ENCODE results near the gene CAVIN1.
A peak's percentile ranks its signal among the peaks of the same experiment; 100 is the strongest.
"Not testable (repeated sequence)": the region's sequence is repeated elsewhere in the genome, so short reads cannot be mapped to it uniquely, and the experiment has no call there.

CAVIN1 gene

DNA sequence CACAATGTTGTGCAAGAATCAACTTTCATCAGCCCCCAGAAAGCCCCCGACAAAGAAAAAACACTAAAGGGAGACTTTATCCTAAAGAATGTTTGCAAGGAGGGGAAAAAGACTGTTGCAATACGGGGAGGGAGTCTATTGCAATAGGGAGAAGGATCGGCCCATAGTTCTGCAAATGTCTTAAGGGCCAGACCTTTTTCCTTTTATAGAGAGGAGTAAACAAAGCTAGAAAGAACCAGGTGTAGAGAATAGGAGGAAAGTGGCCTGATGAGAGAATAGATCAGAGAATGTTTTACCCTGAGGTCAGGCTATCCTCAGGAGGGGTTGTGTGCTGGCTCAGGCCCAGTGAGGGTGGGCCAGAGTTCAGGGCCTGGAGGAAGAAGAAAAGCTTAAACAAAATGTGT, 8.7 kb upstream of the CAVIN1 start:
- no peak for DNase-seq (ENCODE audit: low spot score)

DNA sequence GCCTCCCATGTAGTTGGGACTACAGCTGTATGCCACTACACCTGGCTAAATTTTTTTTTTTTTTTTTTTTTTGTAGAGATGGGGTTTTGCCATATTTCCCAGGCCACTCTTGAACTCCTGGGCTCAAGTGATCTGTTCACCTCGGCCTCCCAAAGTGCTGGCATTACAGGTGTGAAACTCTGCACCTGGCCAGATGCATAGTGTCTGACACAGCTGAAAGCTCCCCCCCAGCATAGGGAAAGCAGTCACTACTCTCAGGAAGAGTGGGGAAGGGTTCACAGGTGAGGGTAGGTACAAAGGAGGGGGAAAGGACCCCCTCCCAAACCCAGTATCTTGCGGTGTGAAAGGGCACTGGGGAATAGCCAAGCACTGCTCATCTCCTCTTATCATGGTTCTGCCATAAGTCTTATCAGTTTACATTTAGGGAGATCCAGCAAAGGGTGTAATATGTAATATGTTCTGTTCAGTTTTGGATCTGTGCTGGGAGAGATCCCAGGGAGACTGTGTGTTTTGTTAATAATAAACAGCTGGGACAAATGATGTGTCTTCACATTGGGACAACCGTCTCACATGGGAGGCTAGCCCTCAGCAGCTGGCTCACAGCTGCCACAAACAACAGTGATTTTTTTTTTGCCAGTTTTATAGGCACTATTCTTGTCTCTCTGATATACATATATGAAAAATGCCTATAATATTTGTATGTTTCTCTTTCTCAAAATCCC, 6.8 kb upstream of the CAVIN1 start:
- no peak for DNase-seq (ENCODE audit: low spot score)

DNA sequence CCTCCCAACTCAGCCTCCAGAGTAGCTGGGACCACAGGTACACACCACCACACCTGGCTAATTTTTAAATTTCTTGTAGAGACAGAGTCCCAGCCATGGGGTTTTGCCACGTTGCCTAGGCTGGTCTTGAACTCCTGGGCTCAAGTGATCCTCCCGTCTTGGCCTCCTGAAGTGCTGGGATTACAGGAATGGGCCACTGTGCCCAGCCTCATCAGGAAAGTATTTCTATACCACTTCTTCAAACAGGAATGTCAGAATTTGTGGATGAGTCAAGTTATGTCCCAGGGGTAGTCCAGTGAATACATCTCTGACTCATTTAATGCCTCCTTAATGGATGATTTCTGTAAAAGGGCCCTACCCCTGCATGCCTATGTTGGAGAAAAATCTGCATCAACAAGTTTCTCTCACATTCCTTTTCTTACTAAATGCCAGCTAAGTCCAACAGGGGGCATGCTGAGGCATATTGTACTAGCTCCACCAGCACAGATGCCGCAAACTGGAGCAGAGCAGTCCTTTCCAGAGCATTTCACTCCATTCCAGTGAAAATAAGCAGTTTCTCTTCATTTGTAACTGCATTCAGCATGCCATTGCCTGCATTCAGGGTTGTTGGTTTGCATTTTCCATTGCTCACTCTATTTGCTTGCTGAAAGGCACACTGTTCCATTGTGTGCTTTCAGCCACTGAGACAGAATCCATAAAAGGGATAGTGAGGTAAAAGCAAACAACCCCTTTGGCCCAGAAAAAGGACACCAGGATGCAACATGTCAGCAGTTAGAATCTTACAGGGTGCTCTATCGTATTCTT, 5.3 kb upstream of the CAVIN1 start:
- peak; percentile 51 for DNase-seq (ENCODE audit: low spot score)

DNA sequence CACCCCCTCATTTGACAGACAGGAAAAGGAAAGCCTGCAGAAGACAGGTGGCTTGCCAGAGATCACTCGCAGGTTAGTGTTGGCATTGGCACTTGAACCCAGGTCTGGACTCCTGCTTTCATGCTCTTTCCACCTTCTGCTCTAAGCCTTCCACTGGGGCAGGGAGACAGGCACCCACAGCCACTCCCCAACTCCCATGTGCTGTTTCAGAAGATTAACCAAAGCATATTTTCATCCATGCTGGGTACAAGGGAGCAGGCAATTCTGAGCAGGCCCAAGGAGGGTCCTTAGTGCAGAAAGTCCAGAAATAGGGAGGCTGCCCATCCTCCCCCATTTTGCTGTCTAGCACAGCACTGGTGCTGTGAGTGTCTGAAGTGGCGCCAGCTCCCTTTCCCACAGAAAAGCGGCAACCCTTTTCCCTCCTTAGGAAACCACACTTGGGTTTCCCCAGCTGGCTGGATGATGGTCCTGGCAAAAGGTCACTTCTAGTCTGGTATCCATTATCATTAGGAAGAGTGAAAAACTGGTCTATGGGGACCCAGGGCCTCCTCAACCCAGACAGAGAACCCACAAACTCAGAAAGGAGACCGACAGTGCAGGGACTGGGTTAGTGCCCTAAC, 2.0 kb upstream of the CAVIN1 start:
- DNase-seq (ENCODE audit: low spot score), result no peak

DNA sequence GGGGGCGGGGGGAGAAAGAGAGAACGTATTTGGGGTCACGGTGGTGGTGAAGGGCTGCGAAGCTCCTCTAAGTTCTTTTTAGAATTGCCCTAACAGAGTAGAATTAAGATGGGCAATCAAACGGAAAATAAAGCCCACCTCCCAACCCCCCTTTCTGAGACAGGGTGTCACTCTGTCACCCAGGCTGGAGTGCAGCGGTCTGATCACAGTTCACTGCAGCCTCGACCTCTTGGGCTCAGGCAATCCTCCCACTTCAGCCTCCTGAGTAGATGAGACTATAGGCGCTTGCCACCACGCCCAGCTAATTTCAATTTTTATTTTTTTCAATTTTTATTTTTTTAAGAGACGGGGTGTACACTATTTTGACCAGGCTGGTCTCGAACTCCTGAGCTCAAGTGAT, 710 bp upstream of the CAVIN1 start:
- DNase-seq (ENCODE audit: low spot score), result no peak

DNA sequence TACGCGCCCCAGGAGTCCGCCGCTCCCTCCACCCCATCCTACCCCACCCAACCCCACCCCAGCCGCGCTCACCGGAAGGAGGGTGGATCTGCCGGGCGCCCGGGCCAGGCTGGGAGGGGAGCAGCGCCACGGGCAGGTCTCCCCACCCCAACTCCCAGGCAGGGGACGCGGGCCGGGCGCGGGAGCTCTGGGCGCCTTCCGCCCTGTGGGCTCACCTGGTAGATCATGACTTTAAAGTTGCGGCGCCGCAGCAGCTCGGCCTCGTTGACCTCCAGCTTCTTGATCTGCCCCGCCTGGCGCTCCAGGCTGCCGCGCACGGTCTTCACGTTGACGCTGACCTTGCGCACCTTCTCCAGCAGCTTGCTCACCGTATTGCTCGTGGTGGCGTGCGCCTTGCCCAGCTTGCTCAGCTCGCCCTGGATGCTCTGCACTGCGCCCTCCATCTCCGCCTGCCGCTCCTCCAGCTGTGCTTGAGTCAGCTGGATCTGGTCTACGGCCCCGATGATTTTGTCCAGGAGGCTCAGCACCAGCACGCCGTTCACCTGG, 571 bp downstream of the CAVIN1 start:
- peak; percentile 9 for DNase-seq (ENCODE audit: low spot score)

DNA sequence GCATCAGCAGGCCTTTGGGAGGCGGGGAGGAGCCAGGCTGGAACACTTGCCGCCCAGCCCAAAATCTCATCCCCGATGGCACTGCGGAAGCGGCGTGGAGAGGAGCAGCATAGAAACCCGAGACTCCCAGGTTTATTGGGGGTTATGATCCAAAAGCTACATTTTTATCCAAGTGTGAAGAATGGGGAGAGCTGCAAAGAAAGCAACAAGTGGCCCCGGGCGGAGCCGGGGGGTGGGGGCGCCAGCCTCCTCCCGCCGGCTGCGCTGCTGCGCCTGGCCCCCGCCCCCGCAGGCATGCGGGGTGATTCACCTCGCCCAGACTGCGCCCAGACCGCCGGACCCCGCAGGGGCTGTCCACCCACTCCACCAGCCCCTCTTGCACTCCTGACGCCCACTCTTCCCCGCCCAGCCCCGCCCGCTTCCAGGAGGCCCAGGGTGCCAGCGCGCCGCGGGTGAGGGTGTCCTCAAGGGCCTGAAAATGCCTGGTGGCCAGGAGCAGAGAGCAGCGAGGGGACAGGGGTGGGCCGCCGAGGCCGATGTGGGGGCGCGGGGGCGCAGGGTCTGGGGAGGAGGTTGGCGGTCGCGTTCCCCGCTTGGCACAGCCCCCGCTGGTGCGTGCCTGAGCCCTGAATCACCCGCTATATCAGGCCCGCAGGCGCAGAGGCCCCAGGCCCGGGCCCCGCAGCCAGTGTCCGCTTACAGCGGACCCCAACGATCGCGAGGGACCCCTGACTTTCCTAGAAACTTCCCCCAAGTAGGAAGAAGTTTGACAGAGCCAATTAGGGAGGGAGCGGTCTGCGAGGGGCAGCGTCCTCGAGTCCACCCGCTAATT, 1.3 kb downstream of the CAVIN1 start:
- no peak for DNase-seq (ENCODE audit: low spot score)

DNA sequence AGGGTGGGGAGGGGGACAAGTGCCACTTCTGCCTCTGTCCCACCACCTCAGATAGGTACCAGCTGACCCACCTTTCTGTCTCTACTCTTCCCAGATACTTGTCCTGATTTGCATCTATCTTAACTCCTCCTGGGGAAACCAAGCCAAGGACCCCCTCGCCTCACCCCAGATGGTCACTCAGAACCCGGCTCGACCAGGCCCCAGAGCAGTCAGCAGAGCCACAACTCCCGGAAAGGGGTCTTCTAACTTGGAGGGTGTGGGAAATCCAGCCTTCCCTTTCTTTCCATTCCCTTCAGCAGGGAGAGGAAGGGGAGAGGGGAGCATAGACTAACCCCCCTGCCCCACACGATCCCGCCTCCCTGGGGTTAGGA, 1.9 kb downstream of the CAVIN1 start:
- no peak for DNase-seq (ENCODE audit: low spot score)

DNA sequence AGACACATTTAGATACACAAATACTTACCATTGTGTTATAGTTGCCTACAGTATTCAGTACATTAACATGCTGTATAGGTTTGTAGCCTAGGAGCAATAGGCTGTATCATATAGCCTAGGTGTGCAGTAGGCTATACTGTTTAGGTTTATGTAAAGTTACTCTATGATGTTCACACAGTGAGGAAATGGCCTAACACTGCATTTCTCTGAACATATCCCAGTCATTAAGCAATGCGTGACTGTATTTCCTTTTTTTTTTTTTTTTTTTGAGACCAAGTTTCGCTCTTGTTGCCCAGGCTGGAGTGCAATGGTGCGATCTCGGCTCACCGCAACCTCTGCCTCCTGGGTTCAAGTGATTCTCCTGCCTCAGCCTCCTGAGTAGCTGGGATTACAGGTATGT, 5.1 kb downstream of the CAVIN1 start:
- not testable (repeated sequence) for DNase-seq (ENCODE audit: low spot score)

DNA sequence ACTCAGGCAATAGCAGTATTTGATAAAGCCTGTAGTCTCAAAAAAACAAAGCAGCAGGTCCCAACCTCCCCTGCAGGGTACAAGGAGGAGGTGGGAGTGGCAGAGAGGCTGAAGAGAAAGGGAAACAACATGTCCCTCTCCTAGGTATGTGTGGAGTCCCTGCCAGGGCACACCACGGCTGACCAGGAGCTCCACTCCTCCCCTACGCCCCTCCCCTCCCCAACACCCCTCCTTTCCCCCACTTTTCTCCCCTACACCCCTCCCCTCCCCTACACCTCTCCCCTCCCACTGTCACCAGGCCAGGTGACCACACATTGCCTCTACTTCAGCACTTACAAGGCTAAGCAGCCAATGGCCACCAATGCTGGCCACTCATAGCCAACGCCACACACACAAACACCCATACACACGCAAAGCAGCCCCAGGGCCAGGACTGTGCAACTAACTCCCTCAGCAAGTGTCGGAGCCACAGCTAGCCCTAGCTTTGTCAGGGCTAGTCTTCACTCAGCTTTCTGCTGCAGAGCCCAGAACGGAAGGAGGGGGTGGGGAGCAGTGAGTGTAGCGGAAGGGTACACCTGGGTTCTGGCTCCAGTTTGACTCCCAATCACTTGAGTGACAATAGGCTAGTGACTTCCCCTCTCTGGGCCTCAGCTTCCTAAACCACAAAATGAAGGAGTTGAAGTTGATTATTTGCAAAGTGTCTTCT, 8.2 kb downstream of the CAVIN1 start:
- DNase-seq (ENCODE audit: low spot score), result peak; percentile 44

DNA sequence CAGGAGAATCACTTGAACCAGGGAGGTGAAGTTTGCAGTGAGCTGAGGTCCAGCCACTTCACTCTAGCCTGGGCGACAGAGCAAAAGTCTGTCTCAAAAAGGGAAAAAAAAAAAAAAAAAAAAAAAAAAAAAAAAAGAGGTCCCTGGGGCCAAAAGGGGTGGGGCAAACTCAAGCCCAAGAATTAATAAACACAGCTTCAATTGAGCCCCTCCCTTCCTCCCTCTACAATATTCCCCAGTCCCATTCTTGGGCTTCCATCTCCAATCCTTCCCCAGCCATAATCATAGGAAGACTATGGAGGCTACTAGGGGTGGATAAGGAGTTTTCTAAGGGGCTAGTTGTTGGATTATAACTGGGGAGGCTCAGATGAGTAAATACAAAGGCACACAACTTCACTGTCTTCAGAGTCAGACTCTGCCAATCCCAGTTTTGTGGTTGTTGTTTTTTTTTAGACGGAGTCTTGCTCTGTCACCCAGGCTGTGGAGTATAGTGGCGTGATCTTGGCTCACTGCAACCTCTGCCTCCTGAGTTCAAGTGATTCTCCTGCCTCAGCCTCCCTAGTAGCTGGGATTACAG, 9.5 kb downstream of the CAVIN1 start:
- no peak for DNase-seq (ENCODE audit: low spot score)

DNA sequence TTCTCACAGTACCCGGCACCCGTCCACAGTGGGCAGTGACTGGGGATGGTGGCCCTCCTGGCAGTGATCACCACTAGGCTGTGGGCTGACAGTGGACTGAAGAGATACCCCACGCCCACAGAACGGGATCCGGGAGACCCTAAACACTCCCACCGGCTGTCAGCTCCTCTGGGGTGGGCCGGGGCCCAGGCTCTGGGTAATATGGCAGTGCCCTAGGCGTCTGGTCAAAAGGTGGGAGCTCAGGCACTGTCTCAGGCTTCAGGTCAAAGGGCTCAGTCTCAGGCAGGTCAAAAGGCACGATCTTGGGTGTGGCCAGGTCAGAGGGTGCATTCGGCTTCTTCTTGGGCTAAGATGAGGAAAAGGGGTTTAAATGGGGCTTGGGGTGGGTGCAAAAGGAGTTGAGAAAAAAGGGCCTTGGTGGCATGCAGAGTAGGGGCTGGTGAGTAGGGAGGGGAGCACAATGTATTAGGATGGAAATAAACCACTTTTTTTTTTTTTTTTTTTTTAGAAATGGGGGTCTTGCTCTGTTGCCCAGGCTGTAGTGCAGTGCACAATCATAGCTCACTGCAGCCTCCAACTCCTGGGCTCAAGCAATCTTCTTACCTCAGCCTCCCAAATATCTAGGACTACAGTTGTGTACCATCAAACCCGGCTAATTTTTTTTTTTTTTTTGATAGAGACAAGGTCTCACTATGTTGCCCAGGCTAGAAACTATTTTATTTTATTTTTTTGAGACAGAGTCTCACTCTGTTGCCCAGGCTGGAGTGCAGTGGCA, 11.0 kb downstream of the CAVIN1 start:
- no peak for DNase-seq (ENCODE audit: low spot score)

DNA sequence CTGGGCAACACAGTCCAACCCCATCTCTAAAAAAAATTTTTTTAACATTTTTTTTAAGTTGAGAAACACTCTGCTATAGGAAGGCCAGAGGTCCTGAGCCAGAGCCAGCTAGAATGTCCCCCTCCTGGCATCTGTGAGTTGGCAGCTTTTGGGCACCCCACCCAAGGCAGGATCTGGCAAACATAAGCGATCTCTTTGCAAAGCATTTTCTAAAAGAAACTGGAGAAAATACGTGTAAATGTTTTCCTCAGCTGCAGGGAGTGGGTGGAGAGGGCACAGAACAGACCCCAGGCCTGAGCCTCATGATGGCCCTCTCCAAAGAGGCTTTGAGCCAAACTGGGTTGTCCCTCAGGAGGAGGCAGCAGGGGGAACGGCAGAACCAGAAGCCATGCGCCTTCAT, 11.7 kb downstream of the CAVIN1 start:
- no peak for DNase-seq (ENCODE audit: low spot score)

DNA sequence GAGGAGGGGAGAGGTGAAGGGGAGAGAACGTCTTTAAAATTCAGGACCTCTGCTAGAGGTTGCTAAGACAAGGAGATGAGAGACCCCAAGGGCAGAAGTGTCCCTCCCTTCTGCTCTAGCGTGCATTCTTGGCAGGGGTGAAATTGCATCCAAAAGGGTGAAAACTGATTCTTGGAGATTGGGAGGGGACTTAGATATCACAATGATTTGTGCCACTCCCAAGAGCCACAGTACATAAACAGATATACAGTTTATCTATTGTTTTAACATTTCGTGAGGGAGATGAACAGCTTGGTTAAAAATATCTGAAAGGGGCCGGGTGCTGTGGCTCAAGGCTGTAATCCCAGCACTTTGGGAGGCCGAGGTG, 12.8 kb downstream of the CAVIN1 start:
- no peak for DNase-seq (ENCODE audit: low spot score)

DNA sequence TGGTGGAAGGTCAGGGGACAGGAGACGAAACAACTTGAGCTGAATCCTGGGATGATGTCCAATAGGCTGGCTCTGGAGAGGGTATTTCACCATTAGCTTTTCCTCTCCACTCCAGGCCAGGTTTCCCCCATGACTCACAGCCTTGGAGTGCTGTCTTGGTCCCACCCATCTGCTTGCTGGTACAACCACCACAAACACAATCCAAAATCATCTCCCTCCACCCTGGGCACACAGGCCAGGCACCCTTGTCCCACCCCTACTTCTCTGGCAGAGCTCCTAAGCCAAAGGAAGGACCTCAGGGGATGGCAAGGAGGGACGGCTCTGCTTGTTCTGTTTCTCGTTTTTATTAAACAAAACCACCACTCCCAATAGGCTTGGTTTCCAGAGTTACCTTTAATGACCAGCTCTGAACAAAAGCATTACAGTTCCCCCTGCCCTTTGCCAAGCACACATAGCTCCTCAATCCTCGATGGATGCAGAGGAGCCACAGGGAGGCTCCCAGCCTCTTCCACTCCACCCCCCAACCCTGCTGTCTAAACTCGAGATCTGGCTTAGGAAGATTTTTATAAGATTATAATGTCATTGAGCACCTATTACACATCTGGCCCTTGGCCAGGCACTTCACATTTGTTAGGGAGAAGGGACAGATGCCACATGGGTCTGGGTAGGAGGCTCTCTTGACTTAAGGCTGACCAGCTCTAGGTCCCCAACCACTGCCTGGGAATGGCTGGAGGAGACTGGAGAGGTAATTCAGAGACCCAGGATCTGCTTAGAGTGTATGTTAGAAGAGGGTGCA, 13.3 kb downstream of the CAVIN1 start:
- no peak for DNase-seq (ENCODE audit: low spot score)

DNA sequence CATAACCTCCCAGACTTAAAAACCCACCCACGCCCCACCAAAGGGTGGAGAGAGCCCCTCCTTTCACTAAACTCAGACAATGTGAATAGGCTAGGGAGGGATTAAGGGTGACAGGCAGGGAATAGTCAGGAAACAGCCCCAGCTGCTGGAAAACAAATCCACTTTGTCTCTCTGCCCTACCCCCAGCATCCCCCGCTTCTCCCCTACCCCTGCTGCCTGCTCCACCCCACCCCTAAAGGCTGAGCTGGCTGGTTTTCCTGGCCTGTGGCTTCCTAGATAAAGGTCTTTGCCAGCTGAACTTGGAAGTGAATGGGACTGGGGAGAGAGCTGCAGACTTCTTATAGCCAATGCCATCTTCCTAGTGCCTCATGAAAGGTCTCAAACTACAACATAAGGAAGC, 15.0 kb downstream of the CAVIN1 start:
- no peak for DNase-seq (ENCODE audit: low spot score)

DNA sequence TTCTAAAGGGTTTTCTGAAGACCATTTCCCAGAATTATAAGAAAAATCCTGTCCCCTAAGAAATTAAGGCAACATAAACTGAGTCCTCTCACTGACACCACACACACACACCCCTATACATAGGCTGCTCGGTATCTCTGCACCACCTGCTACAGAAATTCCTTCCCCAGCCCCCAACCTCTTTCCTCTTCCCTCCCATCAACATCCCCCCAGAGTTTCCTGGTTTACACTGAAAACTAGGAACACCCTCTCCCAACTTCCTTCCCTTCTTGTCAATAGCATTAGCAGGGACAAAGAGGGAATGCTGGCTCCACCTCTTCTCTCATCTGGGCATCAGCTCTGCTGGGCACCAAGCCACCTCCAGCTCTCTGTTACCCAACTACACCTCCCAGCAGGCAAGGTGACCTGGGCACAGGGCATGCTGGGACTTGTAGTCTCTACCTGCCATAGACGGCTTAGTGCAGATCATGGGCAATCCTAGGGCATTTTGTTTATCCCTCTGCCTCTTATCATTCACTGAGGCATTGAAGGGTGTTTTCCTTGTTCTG, 15.7 kb downstream of the CAVIN1 start:
- peak; percentile 70 for DNase-seq (ENCODE audit: low spot score)

DNA sequence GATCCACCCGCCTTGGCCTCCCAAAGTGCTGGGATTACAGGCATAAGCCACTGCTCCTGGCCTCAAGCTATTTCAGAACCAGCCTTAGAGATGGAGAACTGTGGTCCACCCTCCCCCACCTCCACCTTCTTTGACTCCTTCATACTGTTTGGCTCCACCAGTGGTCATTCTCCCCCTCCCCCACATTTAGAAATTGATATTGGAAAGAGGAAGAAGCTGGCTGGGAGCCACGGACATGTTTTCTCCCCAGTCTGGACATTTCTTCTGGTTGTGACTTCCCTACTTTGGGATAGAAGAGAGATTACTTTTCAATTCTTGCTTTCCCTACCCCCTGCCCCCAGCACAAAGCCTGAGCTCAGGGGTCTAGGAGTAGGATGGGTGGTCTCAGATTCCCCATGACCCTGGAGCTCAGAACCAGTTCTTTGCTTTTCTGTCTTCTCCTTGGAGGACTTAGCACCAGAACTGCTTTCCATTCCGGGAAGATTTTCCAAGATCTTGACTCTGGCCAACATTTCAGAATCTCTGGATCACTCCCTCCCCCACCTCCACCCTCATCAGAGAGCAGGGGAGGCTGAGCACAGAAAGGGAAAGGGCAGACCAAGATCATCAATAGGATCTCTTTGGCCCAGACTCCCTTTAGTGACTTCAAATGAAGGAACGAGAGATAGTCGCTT, 16.3 kb downstream of the CAVIN1 start:
- DNase-seq (ENCODE audit: low spot score), result no peak
